ENCODE measurements around the gene GABRA4. TPM values are rescaled to one million over a fixed set of nuclear protein-coding genes. Genes with fewer than 3 reads are reported as not detected.
A peak's percentile ranks its signal among the peaks of the same experiment; 100 is the strongest.

The GABRA4 gene
- total and polyA plus RNA-seq, 10 of the 15 experiments (the other 5 are each of a cell fraction or from before 2014, with no cell fraction given) = 0.69 to 14.6 (median 1.1) TPM

- TF ChIP-seq, protein P1, sequence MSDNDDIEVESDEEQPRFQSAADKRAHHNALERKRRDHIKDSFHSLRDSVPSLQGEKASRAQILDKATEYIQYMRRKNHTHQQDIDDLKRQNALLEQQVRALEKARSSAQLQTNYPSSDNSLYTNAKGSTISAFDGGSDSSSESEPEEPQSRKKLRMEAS (IDR thresholded peaks at IDR 0.05; ENCODE audit: low read depth, low read length) = no peak
- TF ChIP-seq RELB (IDR thresholded peaks at IDR 0.05; ENCODE audit: low read depth) = no peak
- no peak for TF ChIP-seq SRF (IDR thresholded peaks at IDR 0.05; ENCODE audit: low read depth in 2 of 2, low read length in 2 of 2)
- peak in 1 of 2 experiments; percentile 50; a peak in 1 of 4 replicates for TF ChIP-seq BHLHE40 (IDR thresholded peaks at IDR 0.05; ENCODE audit: borderline replicate concordance in 1 of 2, low read depth in 2 of 2, low read length in 1 of 2)
- TF ChIP-seq WRNIP1 (IDR thresholded peaks at IDR 0.05; ENCODE audit: borderline replicate concordance, low read depth, low read length) = no peak
- TF ChIP-seq, protein P2, sequence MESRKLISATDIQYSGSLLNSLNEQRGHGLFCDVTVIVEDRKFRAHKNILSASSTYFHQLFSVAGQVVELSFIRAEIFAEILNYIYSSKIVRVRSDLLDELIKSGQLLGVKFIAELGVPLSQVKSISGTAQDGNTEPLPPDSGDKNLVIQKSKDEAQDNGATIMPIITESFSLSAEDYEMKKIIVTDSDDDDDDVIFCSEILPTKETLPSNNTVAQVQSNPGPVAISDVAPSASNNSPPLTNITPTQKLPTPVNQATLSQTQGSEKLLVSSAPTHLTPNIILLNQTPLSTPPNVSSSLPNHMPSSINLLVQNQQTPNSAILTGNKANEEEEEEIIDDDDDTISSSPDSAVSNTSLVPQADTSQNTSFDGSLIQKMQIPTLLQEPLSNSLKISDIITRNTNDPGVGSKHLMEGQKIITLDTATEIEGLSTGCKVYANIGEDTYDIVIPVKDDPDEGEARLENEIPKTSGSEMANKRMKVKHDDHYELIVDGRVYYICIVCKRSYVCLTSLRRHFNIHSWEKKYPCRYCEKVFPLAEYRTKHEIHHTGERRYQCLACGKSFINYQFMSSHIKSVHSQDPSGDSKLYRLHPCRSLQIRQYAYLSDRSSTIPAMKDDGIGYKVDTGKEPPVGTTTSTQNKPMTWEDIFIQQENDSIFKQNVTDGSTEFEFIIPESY (IDR thresholded peaks at IDR 0.05) = peak; percentile 57; the same call in 1 of the 2 replicates
Observed at GRCh38 chr4:46993075-46994006, at the start of gene GABRA4 (continued).
